Uterus (tissue), 4 donors: ENCODE measurements around the gene MRGPRE. TPM values are rescaled to one million over a fixed set of nuclear protein-coding genes. Genes with fewer than 3 reads are reported as not detected.

Experiments used
- DNase-seq, 2 donors: peaks; one replicate each; pipeline ENCODE4 v3.0.0-alpha.2; 2019 to 2020
- H3K27ac ChIP-seq, 2 donors: fragments of 200-600 bp; sonication (generic); 1 replicate in 1 of 2; 2 replicates in 1 of 2; pipeline ENCODE4 v1.5.1; 2016 to 2018
- H3K27me3 ChIP-seq, 2 donors: fragments of 200-600 bp; sonication (generic); one replicate each; pipeline ENCODE4 v1.5.1; 2018 to 2019; ENCODE audit warnings: control low read depth in 1 of 2
- H3K36me3 ChIP-seq, 2 donors: fragments of 200-600 bp; sonication (generic); one replicate each; pipeline ENCODE4 v1.5.1; 2019; ENCODE audit warnings: control low read depth in 1 of 2
- H3K4me1 ChIP-seq, 2 donors: fragments of 200-600 bp; sonication (generic); one replicate each; pipeline ENCODE4 v1.5.1; 2018 to 2019; ENCODE audit warnings: control low read depth in 1 of 2
- H3K4me3 ChIP-seq, 2 donors: fragments of 200-600 bp; sonication (generic); 1 replicate in 1 of 2; 2 replicates in 1 of 2; pipeline ENCODE4 v1.5.1; 2018 to 2019; ENCODE audit warnings: mild to moderate bottlenecking in 1 of 2
- H3K9me3 ChIP-seq, 2 donors: fragments of 200-600 bp; sonication (generic); one replicate each; pipeline ENCODE4 v1.5.1; 2019; ENCODE audit warnings: control low read depth in 1 of 2
- POLR2A ChIP-seq, 2 donors: fragments of 450-650 bp; IDR thresholded peaks; one replicate each; pipeline ENCODE4 v1.6.1; 2016; ENCODE audit warnings: antibody characterized with exemption in 2 of 2, mild to moderate bottlenecking in 1 of 2, moderate library complexity in 1 of 2
- intact Hi-C: fragments of 100-400 bp; cut with DNase I; formaldehyde crosslinking; loops from one replicate; pipeline ENCODE4 v1.15.1; 2023; ENCODE audit warnings: low total_unique reads
- total RNA-seq, 4 donors: library from RNA; depleted of rRNA in 3 of 4; stranded (reverse); fragments of >200 nt in 3 of 4; gene quantifications; one replicate each; pipeline versions ENCODE4 v1.1.0 to v1.2.4, GENCODE V29; 2014 to 2023
- TF ChIP-seq, protein P1 (sequence below), 4 experiments: fragments of 200-600 bp in 2 of 4; fragments of 450-650 bp in 2 of 4; sonication (generic) in 2 of 4; IDR thresholded peaks; one replicate each; pipeline ENCODE4 v1.5.1; 2016 to 2019; ENCODE audit warnings: antibody characterized with exemption in 4 of 4, mild to moderate bottlenecking in 2 of 4, moderate library complexity in 1 of 4
- donor health status: DM: yes; HTN: yes; CAD: no.

MRGPRE gene
- total RNA-seq, 4 donors from 2014 or later: 0.28 to 1.5 TPM; not detected in 2

DNA sequence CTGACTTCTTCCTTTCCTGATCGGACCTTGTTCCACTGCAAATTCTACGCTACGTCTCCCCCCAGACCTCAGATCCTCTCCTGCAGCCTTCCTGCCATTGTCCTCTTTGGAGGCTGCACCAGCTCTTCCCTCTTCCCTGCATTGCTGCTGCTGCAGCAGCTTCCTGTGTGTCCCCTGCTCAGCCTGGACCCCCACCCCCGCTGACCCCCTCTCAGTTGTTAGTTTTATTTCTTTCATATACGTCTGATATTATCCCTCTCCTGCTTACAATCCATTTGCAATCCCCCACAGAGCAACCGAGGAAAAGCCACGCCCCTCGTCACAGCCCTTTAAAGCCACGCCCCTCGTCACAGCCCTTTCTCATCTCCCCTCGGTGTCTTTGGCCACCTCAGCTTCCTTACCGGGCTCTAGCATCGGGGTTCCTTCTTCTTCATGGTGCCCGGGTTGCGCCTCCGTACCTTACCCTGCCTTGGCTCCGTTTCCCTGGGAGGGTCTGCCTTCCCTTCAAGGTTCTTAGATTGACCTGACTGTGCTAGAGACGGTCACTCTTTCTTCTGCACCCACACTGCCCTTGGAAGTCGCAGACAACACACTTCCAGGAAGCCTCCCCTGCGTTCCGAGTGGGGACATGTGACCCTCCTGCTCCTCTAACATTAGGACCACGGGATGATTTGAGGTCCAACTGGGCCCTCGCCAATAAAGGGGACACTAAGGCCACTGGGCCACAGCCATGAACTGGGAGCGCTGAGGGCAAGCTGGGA lies 18.4 kb downstream of the MRGPRE start:
- peaks cover 0 to 4% of the 10 kb centered on the region in 2 donors for H3K9me3 ChIP-seq
- no peak for DNase-seq
- no peaks in the 10 kb centered on the region for H3K36me3 ChIP-seq
- H3K4me1 ChIP-seq: no peaks in the 10 kb centered on the region
- TF ChIP-seq, protein P1, sequence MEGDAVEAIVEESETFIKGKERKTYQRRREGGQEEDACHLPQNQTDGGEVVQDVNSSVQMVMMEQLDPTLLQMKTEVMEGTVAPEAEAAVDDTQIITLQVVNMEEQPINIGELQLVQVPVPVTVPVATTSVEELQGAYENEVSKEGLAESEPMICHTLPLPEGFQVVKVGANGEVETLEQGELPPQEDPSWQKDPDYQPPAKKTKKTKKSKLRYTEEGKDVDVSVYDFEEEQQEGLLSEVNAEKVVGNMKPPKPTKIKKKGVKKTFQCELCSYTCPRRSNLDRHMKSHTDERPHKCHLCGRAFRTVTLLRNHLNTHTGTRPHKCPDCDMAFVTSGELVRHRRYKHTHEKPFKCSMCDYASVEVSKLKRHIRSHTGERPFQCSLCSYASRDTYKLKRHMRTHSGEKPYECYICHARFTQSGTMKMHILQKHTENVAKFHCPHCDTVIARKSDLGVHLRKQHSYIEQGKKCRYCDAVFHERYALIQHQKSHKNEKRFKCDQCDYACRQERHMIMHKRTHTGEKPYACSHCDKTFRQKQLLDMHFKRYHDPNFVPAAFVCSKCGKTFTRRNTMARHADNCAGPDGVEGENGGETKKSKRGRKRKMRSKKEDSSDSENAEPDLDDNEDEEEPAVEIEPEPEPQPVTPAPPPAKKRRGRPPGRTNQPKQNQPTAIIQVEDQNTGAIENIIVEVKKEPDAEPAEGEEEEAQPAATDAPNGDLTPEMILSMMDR (IDR thresholded peaks at IDR 0.05): no peak
- no peak for TF ChIP-seq POLR2A (IDR thresholded peaks at IDR 0.05)
- no peak overlapping the region for H3K4me3 ChIP-seq
- no peaks in the 10 kb centered on the region for H3K27me3 ChIP-seq
- H3K27ac ChIP-seq: no peak overlapping the region
- intact Hi-C loops: no loop called here

DNA sequence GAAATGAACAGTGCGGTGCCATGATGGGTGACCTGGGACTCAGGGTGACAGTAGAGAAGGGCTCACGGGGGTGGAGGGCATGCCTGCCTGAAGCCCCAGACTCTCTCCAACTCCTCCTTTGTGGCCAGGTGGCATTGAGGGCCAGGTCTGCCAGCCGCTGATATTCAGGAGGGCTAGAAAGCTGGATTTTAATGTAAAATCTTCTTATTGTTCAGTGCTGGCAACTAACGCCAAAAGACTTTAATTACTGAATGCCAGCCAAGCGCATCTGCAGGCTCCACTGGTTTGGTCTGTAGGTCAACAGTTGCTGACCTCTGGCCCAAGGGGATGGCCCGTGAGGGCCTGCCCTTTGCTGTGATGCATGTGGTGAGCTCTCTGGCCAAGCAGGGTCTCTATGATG lies 23.9 kb downstream of the MRGPRE start:
- peaks cover 0 to 4% of the 10 kb centered on the region in 2 donors for H3K9me3 ChIP-seq
- TF ChIP-seq, protein P1 (IDR thresholded peaks at IDR 0.05): no peak
- no peak for TF ChIP-seq POLR2A (IDR thresholded peaks at IDR 0.05)

DNA sequence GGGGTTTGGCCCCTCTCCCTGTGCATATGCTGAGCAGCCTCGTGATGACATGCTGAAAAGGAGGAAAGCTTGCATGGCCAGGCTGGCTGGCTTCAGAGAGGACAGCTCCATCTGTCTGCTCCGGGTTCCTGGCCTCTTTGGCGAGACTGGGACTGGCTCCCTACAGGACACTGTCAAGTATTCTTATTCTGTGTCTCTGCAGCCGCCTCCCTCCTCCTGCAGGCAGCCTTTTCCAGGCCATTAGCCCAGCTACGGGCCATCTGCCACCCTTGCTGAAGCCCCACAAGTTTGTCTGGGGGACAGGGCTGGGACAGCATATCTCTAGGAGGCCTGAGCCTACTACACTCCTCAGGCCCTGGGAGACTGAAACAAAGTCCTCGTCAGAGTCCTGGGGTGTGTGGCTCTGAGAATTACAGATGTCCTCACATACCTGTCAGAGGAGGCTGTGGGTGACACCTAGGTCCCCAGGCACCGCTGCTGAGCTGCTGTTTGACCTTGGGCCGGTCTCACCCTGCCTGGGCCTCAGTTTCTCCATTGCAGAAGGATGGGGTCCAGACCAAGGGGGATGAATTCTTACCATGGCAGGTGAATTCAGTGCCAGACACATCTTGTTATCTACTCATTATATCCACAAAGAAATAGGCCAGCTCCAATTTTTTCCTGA lies 24.6 kb downstream of the MRGPRE start:
- intact Hi-C loops: no loop called here
- H3K36me3 ChIP-seq: no peaks in the 10 kb centered on the region
- peaks cover 0 to 4% of the 10 kb centered on the region in 2 donors for H3K9me3 ChIP-seq
- no peak for DNase-seq
- peaks cover 0 to 3% of the 10 kb centered on the region in 2 donors for H3K27me3 ChIP-seq
- H3K4me3 ChIP-seq: no peak overlapping the region
- peaks cover 0 to 9% of the 10 kb centered on the region in 2 donors for H3K4me1 ChIP-seq
- no peak overlapping the region for H3K27ac ChIP-seq
- TF ChIP-seq, protein P1 (IDR thresholded peaks at IDR 0.05): no peak
- no peak for TF ChIP-seq POLR2A (IDR thresholded peaks at IDR 0.05)

More for the DNA sequence above, 23.9 kb downstream of the MRGPRE start:
- Histone ChIP-seq H3K36me3 (no peaks in the 10 kb centered on the region), H3K27ac (no peak overlapping the region), H3K4me1 (peaks cover 0 to 3% of the 10 kb centered on the region in 2 donors), H3K4me3 (no peak overlapping the region), H3K27me3 (no peaks in the 10 kb centered on the region)
- no peak for DNase-seq
- intact Hi-C loops: no loop called here

DNA sequence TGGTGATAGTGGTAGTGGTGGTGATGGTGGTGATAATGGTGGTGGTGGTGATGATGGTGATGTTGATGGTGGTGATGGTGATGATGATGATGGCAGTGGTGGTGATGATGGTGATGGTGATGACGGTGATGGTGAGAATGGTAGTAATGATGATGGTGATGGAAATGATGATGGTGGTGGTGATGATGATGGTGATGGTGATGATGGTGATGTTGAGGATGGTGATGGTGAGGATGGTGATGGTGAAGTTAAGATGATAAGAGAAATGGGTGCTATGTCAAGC lies 25.4 kb downstream of the MRGPRE start:
- TF ChIP-seq, protein P1 (IDR thresholded peaks at IDR 0.05): no peak
- TF ChIP-seq POLR2A (IDR thresholded peaks at IDR 0.05): no peak
- Histone ChIP-seq H3K27me3 (peaks cover 0 to 9% of the 10 kb centered on the region in 2 donors), H3K4me3 (no peak overlapping the region), H3K27ac (no peak overlapping the region), H3K9me3 (peaks cover 0 to 4% of the 10 kb centered on the region in 2 donors), H3K36me3 (no peaks in the 10 kb centered on the region), H3K4me1 (peaks cover 0 to 9% of the 10 kb centered on the region in 2 donors)
- intact Hi-C loops: no loop called here
- no peak for DNase-seq
